Suprapubic skin (tissue), 3 donors: ENCODE measurements around the gene CAMK2A.

Source experiments
- EP300 ChIP-seq: sonication (generic); formaldehyde crosslinking; IDR thresholded peaks from one replicate; pipeline ENCODE4 v1.6.1; 2017; ENCODE audit warnings: antibody characterized with exemption
- TF ChIP-seq, protein P1 (sequence below), 2 donors: fragments of 200-600 bp in 1 of 2; fragments of 450-650 bp in 1 of 2; sonication (generic) in 1 of 2; IDR thresholded peaks; one replicate each; pipeline ENCODE4 v1.5.1; 2016 to 2019; ENCODE audit warnings: antibody characterized with exemption in 2 of 2, mild to moderate bottlenecking in 1 of 2, moderate library complexity in 1 of 2

DNA sequence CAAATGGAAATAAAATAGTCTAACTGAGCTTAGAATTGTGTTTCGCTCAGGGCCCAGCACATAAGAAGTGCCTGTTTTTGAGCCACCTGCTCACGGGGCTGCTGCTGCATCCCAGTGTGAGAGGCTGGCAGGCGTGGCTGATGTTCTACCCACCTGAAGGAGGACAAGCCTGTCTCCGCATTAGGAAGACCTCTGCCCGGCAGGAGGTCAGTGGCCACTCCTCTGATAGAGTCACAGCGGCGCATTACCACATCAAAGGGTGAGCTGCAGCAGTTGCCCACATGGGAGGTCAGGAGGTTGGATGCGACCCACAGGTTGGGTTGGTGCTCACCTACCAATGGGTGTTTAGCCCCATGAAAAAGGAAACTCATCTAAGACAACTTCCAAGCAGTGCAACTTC is 103.4 kb downstream of the CAMK2A start:
- TF ChIP-seq, protein P1, sequence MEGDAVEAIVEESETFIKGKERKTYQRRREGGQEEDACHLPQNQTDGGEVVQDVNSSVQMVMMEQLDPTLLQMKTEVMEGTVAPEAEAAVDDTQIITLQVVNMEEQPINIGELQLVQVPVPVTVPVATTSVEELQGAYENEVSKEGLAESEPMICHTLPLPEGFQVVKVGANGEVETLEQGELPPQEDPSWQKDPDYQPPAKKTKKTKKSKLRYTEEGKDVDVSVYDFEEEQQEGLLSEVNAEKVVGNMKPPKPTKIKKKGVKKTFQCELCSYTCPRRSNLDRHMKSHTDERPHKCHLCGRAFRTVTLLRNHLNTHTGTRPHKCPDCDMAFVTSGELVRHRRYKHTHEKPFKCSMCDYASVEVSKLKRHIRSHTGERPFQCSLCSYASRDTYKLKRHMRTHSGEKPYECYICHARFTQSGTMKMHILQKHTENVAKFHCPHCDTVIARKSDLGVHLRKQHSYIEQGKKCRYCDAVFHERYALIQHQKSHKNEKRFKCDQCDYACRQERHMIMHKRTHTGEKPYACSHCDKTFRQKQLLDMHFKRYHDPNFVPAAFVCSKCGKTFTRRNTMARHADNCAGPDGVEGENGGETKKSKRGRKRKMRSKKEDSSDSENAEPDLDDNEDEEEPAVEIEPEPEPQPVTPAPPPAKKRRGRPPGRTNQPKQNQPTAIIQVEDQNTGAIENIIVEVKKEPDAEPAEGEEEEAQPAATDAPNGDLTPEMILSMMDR (IDR thresholded peaks at IDR 0.05), result no peak
- no peak for TF ChIP-seq EP300
